ENCODE measurements around the gene MRPL36. TPM values are rescaled to one million over a fixed set of nuclear protein-coding genes. Genes with fewer than 3 reads are reported as not detected.
A peak's percentile ranks its signal among the peaks of the same experiment; 100 is the strongest.

MRPL36 gene
- total and polyA plus RNA-seq, 9 of the 15 experiments (the other 6 are each of a cell fraction or from before 2014, with no cell fraction given), result 78.3 to 557 (median 124) TPM

DNA sequence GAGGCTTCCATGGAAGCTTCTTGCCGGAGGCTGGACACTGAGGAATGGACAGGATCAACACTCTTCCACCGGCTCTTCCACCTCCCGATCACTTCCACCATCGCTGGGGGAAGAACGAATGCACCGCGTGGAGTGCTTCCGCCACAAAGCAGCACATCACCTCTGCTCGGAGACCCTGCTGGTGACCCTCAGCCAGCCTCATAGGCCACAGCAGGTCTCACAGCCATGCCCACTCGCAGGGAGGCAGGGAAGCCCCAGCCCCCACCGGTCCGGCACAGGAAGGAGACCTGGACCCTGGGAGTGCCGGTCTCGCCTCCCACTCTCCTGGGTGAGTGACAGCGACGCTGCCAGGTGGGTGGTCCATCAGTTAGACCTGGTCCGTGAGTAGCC lies 4.7 kb downstream of the MRPL36 start (continued):
- no peak for TF ChIP-seq MEF2D (tag; conservative IDR thresholded peaks at IDR 0.05; ENCODE audit: low read depth)

DNA sequence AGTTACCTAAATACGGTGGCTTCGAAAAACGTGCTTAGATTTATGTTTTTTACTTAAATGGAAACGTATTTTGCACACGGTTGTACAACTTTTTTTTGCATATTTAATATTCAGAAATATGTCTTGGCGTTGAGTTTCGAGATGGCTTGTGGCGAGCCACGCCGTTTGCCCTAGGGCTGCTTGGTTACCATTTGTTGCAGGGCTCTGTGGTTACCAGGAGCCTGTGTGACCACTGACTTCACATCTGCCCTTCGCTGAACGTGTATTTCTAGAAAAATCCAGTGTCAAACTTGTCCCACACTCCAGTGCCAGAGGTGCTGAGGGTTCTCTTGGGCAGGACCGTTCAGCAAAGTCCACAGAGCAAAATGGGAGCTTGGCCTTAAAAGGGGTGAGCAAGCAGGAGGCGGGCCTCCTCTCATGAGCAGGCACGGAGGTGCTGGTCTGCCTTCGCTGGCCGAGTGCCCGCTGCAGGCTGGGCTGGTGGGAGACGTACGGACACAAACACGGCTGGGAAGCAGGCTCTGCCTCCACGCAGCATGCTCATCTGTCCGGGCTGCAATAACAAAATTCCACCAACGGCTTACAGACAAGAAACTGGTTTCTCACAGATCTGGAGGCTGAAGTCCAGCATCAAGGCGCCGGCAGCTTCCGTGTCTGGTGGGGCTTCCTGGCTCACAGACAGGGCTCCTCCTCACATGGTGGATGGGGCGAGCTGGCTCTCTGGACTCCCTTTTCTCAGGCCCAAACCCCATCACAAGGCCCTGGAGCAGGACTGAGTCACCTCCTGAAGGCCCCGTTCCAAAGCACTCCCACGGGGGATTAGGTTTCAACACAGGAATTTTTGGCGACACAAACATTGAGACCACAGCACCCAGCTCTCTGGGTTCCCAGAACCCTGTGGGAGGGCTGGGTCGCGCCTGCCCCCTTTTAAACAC lies 5.4 kb downstream of the MRPL36 start:
- H3K9me1 ChIP-seq (ENCODE audit: control insufficient read depth, insufficient read depth, low read length), result no peaks in the 10 kb centered on the region
- BruUV-seq (replicated peaks), result no TSS peak
- no peak for FAIRE-seq
- H3K4me3 ChIP-seq, result no peak overlapping the region
- peaks cover 31% of the 10 kb centered on the region for H3K36me3 ChIP-seq (ENCODE audit: control insufficient read depth, insufficient read depth, low read length)
- TF ChIP-seq HDAC3 (IDR thresholded peaks at IDR 0.05; ENCODE audit: borderline replicate concordance, partially characterized antibody) (no peak), ZFPM2 (CRISPR knock-in tag; IDR thresholded peaks at IDR 0.05) (no peak), MAFK (IDR thresholded peaks at IDR 0.05; ENCODE audit: low read length) (no peak), NR3C1 (CRISPR knock-in tag; IDR thresholded peaks at IDR 0.05) (no peak), HMGN3 (IDR thresholded peaks at IDR 0.05; ENCODE audit: borderline replicate concordance, extremely low read depth, insufficient read length, low read depth, low read length) (no peak)
- no peak overlapping the region for H3K4me2 ChIP-seq (ENCODE audit: insufficient read depth, low read length)
- 66% methylated on average over 33 of the region's 33 CpGs for WGBS (ENCODE audit: insufficient coverage, low coverage, missing lambda C conversion rate)
- CTCF ChIA-PET (ENCODE audit: low intra/inter-chr PET ratio), result no interaction called here
- no peaks in the 10 kb centered on the region; the same call in 1 of the 2 replicates for H4K20me1 ChIP-seq (replicated peaks; ENCODE audit: control insufficient read depth, insufficient read depth, low read length)
- DNase-seq (ENCODE audit: extremely low read depth in 1 of 4, low spot score in 3 of 4), result no peak
- H2AFZ ChIP-seq (ENCODE audit: low read depth, low read length), result no peak overlapping the region
- peaks cover 5 to 39% of the 10 kb centered on the region in 2 experiments; a peak in 3 of 5 replicates for H3K4me1 ChIP-seq (replicated peaks in 1 of 2; ENCODE audit: control insufficient read depth in 2 of 2, insufficient read depth in 2 of 2, low read length in 2 of 2)
- H3K27me3 ChIP-seq (ENCODE audit: control insufficient read depth in 2 of 2, insufficient read depth in 2 of 2, low read length in 2 of 2), result peaks cover 4 to 7% of the 10 kb centered on the region in 2 experiments; a peak in 2 of 5 replicates
- peak overlapping the region in 1 of 2 experiments; percentile 43; a peak in 2 of 4 replicates for H3K9ac ChIP-seq (ENCODE audit: insufficient read depth in 1 of 2, low read depth in 2 of 2, low read length in 2 of 2)
- intact Hi-C loops (cut with micrococcal nuclease) (no loop called here), in situ Hi-C loops (cut with MboI) (no loop called here)
- ATAC-seq, result no peak
- H3K27ac ChIP-seq (ENCODE audit: extremely low read depth, low read depth, low read length), result no peak overlapping the region
- peaks cover 19% of the 10 kb centered on the region for H3K79me2 ChIP-seq (ENCODE audit: control insufficient read depth, insufficient read depth, low read length)
- H3K9me3 ChIP-seq (replicated peaks; ENCODE audit: control insufficient read depth, insufficient read depth, low read depth, low read length), result no peaks in the 10 kb centered on the region
- POLR2A ChIA-PET, result no interaction called here

Measured in K562 (cell line).